Measurements from ENCODE around the gene MUC2. TPM values are rescaled to one million over a fixed set of nuclear protein-coding genes. Genes with fewer than 3 reads are reported as not detected.

The MUC2 gene
- total RNA-seq, 4 donors from 2014 or later, result 0.08 TPM; not detected in 3

- WGBS, 2 donors (ENCODE audit: low coverage in 1 of 2), result no CpG with 5 or more reads among the region's 19 CpGs
- Histone ChIP-seq H3K4me1 (no peaks in the 10 kb centered on the region), H3K27ac (no peak overlapping the region), H3K36me3 (no peaks in the 10 kb centered on the region), H3K4me3 (no peak overlapping the region), H3K27me3 (peaks cover 81% of the 10 kb centered on the region), H3K9me3 (no peaks in the 10 kb centered on the region)
- no peak for TF ChIP-seq POLR2AphosphoS5 (IDR thresholded peaks at IDR 0.05)
- TF ChIP-seq POLR2A (IDR thresholded peaks at IDR 0.05), result no peak
- TF ChIP-seq EP300 (IDR thresholded peaks at IDR 0.05), result no peak
- ATAC-seq, result no peak
Observed at GRCh38 chr11:1121331-1121812, 46.7 kb downstream of the MUC2 start.

DNA sequence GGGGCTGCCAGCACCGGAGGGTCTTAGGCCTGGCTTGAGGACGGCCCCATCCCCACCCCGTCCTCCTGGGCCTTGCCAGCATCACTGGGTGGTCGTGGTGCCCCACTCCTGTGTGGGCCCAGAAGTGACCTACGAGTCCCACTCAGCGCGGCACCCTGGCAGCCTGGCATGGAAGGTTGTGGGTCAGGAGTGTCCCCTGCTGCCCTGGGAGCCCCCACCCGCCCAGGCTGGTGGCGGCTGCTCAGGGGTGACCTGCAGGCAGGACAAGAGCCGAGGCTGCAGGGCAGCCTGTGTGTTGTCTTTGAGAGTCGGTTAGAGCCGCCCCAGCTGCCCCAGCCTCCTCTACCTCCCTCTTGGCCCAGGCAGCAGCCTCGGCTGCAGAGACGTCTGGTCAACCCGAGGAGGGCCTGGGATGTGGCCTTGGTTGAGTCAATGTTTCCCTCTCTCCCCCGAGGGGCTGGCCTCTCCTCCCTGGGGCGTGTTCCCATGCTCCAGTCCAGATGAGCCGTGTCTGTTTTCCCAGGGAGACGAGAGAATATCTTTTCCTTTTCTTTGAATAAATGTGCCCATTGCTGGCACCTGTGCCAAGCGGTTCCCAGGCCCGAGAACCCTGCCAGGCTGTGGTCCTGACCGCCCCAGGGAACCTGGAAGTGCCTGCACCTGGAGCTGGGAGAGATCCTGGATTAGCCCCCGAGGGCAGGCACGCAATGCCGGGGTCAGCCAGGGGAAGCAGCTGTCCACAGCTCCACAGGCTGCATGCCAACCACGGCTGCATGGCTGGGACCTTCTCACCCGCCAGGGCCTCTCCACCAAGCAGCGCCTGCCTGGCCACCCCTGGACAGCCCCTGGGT is 47.4 kb downstream of the MUC2 start:
- H3K27me3 ChIP-seq, result peaks cover 81% of the 10 kb centered on the region
- no peaks in the 10 kb centered on the region for H3K4me1 ChIP-seq
- ATAC-seq, result no peak
- no peak overlapping the region for H3K4me3 ChIP-seq
- TF ChIP-seq EP300 (IDR thresholded peaks at IDR 0.05), result no peak
- TF ChIP-seq POLR2A (IDR thresholded peaks at IDR 0.05), result no peak
- TF ChIP-seq POLR2AphosphoS5 (IDR thresholded peaks at IDR 0.05), result no peak
- TF ChIP-seq CTCF (IDR thresholded peaks at IDR 0.05), result no peak
- 36 to 39% methylated on average over 3 of the region's 28 CpGs for WGBS, 2 donors (ENCODE audit: low coverage in 1 of 2)
- no peak overlapping the region for H3K27ac ChIP-seq
- no peaks in the 10 kb centered on the region for H3K9me3 ChIP-seq
- H3K36me3 ChIP-seq, result no peaks in the 10 kb centered on the region

DNA sequence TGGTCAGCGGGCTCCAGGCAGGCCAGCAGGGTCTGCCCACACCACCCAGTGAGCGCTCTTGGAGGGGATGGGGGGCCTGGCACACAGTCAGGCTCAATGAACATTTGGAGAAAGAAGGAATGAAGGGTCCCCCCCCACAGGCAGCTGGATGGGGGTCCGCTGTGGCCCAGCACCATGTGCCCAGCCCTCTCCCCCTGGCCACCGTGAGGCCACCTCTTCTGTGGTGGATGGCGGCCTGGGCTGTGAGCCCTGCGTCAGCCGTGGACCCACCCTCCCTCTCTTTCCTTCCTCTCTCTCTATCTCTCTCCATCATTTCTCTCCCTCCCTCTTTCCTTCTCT is 48.0 kb downstream of the MUC2 start:
- no peaks in the 10 kb centered on the region for H3K4me1 ChIP-seq
- TF ChIP-seq CTCF (IDR thresholded peaks at IDR 0.05), result no peak
- no peak for TF ChIP-seq EP300 (IDR thresholded peaks at IDR 0.05)
- TF ChIP-seq POLR2A (IDR thresholded peaks at IDR 0.05), result no peak
- TF ChIP-seq POLR2AphosphoS5 (IDR thresholded peaks at IDR 0.05), result no peak
- no peak overlapping the region for H3K4me3 ChIP-seq
- no peaks in the 10 kb centered on the region for H3K36me3 ChIP-seq
- H3K27ac ChIP-seq, result no peak overlapping the region
- peaks cover 81% of the 10 kb centered on the region for H3K27me3 ChIP-seq
- H3K9me3 ChIP-seq, result no peaks in the 10 kb centered on the region
- WGBS, 2 donors (ENCODE audit: low coverage in 1 of 2), result 63 to 75% methylated on average over 5 of the region's 7 CpGs
- ATAC-seq, result no peak

DNA sequence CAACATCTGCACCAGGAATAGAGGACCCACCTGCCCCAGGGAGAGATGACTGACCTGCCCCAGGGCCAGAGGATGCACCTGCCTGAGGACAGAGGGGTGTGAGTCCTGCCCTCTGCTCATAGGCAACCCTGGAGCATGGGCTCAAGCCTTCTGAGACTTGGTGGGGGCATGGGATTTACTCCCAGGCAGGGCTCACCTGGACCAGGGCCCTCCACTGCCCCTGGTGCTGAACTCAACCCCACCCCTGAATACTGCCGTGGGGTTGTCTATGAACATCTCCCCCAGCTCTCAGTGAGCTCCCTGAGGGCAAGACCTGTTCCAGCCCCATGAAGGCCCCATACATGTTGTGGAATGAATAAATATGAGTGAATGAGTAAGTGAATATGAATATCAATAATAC is 49.3 kb downstream of the MUC2 start:
- WGBS, 2 donors (ENCODE audit: low coverage in 1 of 2), result 83% methylated on average over 1 of the region's 1 CpG; no CpG with 5 or more reads in 1 of the 2 donors
- Histone ChIP-seq H3K9me3 (no peaks in the 10 kb centered on the region), H3K27ac (no peak overlapping the region), H3K36me3 (no peaks in the 10 kb centered on the region), H3K4me3 (no peak overlapping the region), H3K4me1 (no peaks in the 10 kb centered on the region), H3K27me3 (peaks cover 81% of the 10 kb centered on the region)
- TF ChIP-seq CTCF (IDR thresholded peaks at IDR 0.05), result no peak
- no peak for TF ChIP-seq EP300 (IDR thresholded peaks at IDR 0.05)
- TF ChIP-seq POLR2AphosphoS5 (IDR thresholded peaks at IDR 0.05), result no peak
- no peak for TF ChIP-seq POLR2A (IDR thresholded peaks at IDR 0.05)
- no peak for ATAC-seq

Other genes with a start within 250 kb of the MUC2 start
- 10 to 100 TPM in 1 of 4 donors, 1 to 10 TPM in 3; 4.1 to 10.3 (median 6.4) TPM for gene CRACR2B, start 247.0 kb upstream of the MUC2 start, total RNA-seq
- gene CD151, start 241.9 kb upstream of the MUC2 start, total RNA-seq, result 100 to 1,000 TPM; 277 to 794 (median 465) TPM
- 10 to 100 TPM; 65.5 to 86.0 (median 71.8) TPM for gene POLR2L, start 232.3 kb upstream of the MUC2 start, total RNA-seq
- gene TSPAN4, start 232.0 kb upstream of the MUC2 start, total RNA-seq, result 100 to 1,000 TPM in 3 of 4 donors, 10 to 100 TPM in 1; 66.5 to 115 (median 112) TPM
- 10 to 100 TPM; 36.0 to 55.3 (median 46.4) TPM for gene CHID1, start 164.1 kb upstream of the MUC2 start, total RNA-seq
- gene AP2A2, start 149.0 kb upstream of the MUC2 start, total RNA-seq, result 10 to 100 TPM; 47.9 to 88.5 (median 61.6) TPM
- gene MUC6, start 38.2 kb upstream of the MUC2 start, total RNA-seq, result under 1 TPM in 1 of 4 donors, not detected in 3; 0.77 TPM
- under 1 TPM in 2 of 4 donors, not detected in 2; 0.02 to 0.31 TPM for gene MUC5AC, start 83.1 kb downstream of the MUC2 start, total RNA-seq
- 100 to 1,000 TPM in 1 of 4 donors, 1 to 10 TPM in 1, under 1 TPM in 2; 0.13 to 199 (median 0.60) TPM for gene MUC5B, start 148.2 kb downstream of the MUC2 start, total RNA-seq
- 10 to 100 TPM; 42.3 to 70.6 (median 49.1) TPM for gene TOLLIP, start 234.8 kb downstream of the MUC2 start, total RNA-seq